ENCODE data around the gene NEDD4. TPM values are rescaled to one million over a fixed set of nuclear protein-coding genes. Genes with fewer than 3 reads are reported as not detected.

NEDD4 gene
- total and polyA plus RNA-seq, 10 of the 15 experiments (the other 5 are each of a cell fraction or from before 2014, with no cell fraction given): 1.3 to 7.7 (median 4.4) TPM

DNA sequence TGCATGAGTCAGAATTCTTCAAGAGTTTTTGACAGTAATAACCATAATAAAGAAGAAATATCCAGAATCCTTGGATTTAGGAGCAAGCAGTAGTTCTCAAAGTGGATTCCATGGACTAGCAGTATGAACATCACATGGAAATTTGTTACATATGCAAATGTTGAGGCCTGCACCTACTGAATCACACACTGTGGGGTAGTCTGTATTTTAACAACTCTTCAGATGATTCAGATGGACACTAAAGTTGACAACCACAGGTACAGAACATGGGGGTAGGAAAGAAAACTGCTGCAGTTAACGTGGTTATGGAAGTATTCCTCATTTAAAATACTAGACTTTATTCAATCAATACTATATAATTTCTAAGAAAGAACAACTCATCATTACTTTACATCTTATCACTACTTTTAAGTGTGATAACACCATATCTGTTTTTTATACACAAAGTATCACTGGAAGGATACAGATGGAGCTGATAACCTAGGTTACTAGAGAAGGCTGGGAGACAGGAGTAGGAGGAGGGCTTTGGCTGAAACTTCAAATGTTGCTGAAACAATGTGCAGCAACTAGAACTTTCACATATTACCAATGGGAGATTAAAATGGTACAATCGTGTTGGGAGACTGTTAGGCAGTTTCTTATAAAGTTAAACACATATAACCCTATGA is 11.7 kb downstream of the NEDD4 start:
- TF ChIP-seq GABPA (IDR thresholded peaks at IDR 0.05; ENCODE audit: low read depth) (no peak), KAT2A (conservative IDR thresholded peaks at IDR 0.05; ENCODE audit: control insufficient read depth, low read depth, low read length) (no peak), SRF (IDR thresholded peaks at IDR 0.05; ENCODE audit: low read depth in 2 of 2, low read length in 2 of 2) (no peak), BHLHE40 (IDR thresholded peaks at IDR 0.05; ENCODE audit: borderline replicate concordance in 1 of 2, low read depth in 2 of 2, low read length in 1 of 2) (no peak), TAF1 (IDR thresholded peaks at IDR 0.05; ENCODE audit: borderline replicate concordance, low read depth, low read length) (no peak), SMC3 (IDR thresholded peaks at IDR 0.05; ENCODE audit: borderline replicate concordance, low read length) (no peak), RUNX3 (IDR thresholded peaks at IDR 0.05; ENCODE audit: low read length) (no peak), HDAC2 (IDR thresholded peaks at IDR 0.05) (no peak), FOXM1 (IDR thresholded peaks at IDR 0.05; ENCODE audit: low read depth, low read length) (no peak), HDGF (IDR thresholded peaks at IDR 0.05) (no peak), CHD1 (IDR thresholded peaks at IDR 0.05; ENCODE audit: low read depth, low read length) (no peak), BCL11A (IDR thresholded peaks at IDR 0.05; ENCODE audit: low read depth, low read length) (no peak), TARDBP (IDR thresholded peaks at IDR 0.05; ENCODE audit: borderline replicate concordance) (no peak), NFYB (IDR thresholded peaks at IDR 0.05; ENCODE audit: insufficient read depth, low read depth, low read length) (no peak), ATF7 (IDR thresholded peaks at IDR 0.05; ENCODE audit: low read depth) (no peak), LARP7 (IDR thresholded peaks at IDR 0.05) (no peak), TCF12 (IDR thresholded peaks at IDR 0.05; ENCODE audit: low read depth, low read length) (no peak), ZNF207 (IDR thresholded peaks at IDR 0.05; ENCODE audit: borderline replicate concordance) (no peak), EED (IDR thresholded peaks at IDR 0.05; ENCODE audit: low read depth) (no peak)
- TF ChIP-seq, protein P1, sequence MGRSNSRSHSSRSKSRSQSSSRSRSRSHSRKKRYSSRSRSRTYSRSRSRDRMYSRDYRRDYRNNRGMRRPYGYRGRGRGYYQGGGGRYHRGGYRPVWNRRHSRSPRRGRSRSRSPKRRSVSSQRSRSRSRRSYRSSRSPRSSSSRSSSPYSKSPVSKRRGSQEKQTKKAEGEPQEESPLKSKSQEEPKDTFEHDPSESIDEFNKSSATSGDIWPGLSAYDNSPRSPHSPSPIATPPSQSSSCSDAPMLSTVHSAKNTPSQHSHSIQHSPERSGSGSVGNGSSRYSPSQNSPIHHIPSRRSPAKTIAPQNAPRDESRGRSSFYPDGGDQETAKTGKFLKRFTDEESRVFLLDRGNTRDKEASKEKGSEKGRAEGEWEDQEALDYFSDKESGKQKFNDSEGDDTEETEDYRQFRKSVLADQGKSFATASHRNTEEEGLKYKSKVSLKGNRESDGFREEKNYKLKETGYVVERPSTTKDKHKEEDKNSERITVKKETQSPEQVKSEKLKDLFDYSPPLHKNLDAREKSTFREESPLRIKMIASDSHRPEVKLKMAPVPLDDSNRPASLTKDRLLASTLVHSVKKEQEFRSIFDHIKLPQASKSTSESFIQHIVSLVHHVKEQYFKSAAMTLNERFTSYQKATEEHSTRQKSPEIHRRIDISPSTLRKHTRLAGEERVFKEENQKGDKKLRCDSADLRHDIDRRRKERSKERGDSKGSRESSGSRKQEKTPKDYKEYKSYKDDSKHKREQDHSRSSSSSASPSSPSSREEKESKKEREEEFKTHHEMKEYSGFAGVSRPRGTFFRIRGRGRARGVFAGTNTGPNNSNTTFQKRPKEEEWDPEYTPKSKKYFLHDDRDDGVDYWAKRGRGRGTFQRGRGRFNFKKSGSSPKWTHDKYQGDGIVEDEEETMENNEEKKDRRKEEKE (IDR thresholded peaks at IDR 0.05): no peak
- ATAC-seq (no peak), FAIRE-seq (no peak), DNase-seq (ENCODE audit: low read depth, low spot score) (no peak)
- Histone ChIP-seq H3K4me1 (ENCODE audit: control insufficient read depth, insufficient read depth, low read length) (no peaks in the 10 kb centered on the region), H3K79me2 (ENCODE audit: control insufficient read depth, insufficient read depth, low read length) (no peaks in the 10 kb centered on the region), H3K36me3 (ENCODE audit: control insufficient read depth in 2 of 2, insufficient read depth in 2 of 2, low read length in 1 of 2) (no peaks in the 10 kb centered on the region), H3K27ac (ENCODE audit: control insufficient read depth, insufficient read depth) (no peak overlapping the region), H3K9me3 (replicated peaks; ENCODE audit: control insufficient read depth, insufficient read depth, low read length) (no peaks in the 10 kb centered on the region), H2AFZ (ENCODE audit: control insufficient read depth, low read depth, low read length) (no peak overlapping the region), H4K20me1 (ENCODE audit: control insufficient read depth, insufficient read depth) (no peaks in the 10 kb centered on the region), H3K9ac (ENCODE audit: control insufficient read depth, insufficient read depth, low read length) (no peak overlapping the region), H3K4me2 (ENCODE audit: control insufficient read depth, insufficient read depth) (no peak overlapping the region), H3K27me3 (replicated peaks in 1 of 2; ENCODE audit: control insufficient read depth in 2 of 2, insufficient read depth in 2 of 2, low read length in 1 of 2) (no peaks in the 10 kb centered on the region), H3K4me3 (no peak overlapping the region)
- ChIA-PET RAD21 (ENCODE audit: unreplicated experiment) (no interaction called here), CTCF (no interaction called here), SMC1A (ENCODE audit: uncharacterized antibody, unreplicated experiment) (no interaction called here), POLR2A (no interaction called here)
- in situ Hi-C loops (cut with MboI) (no loop called here), intact Hi-C loops (cut with micrococcal nuclease; ENCODE audit: unreplicated experiment) (no loop called here)
- BruUV-seq (replicated peaks): no TSS peak
- WGBS (ENCODE audit: insufficient coverage, insufficient replicate concordance, low lambda C conversion rate, missing lambda C conversion rate): 50% methylated on average over 2 of the region's 2 CpGs

All from GM12878 (cell line).